NB4 (cell line): Measurements from ENCODE around the gene QRICH1.

Source experiments
- DNase-seq: peaks from one replicate; pipeline ENCODE4 v3.0.0; 2010; ENCODE audit warnings: low read depth
- H3K4me3 ChIP-seq: one replicate; pipeline ENCODE4 v1.5.1; 2011; ENCODE audit warnings: mild to moderate bottlenecking, low read depth, low read length, moderate library complexity
- MYC ChIP-seq: IDR thresholded peaks from 2 replicates; pipeline ENCODE4 v1.6.1; 2011; ENCODE audit warnings: low read depth, low read length
- POLR2A ChIP-seq: IDR thresholded peaks from 2 replicates; pipeline ENCODE4 v1.6.1; 2011; ENCODE audit warnings: mild to moderate bottlenecking; ENCODE audit not compliant: insufficient read length; ENCODE audit errors: extremely low read depth
- TF ChIP-seq, protein P1 (sequence below): IDR thresholded peaks from 2 replicates; pipeline ENCODE4 v1.6.1; 2011; ENCODE audit warnings: low read depth, low read length
- TF ChIP-seq, protein P2 (sequence below): IDR thresholded peaks from one replicate; pipeline ENCODE4 v1.5.1; 2012; ENCODE audit warnings: low read depth, low read length

Gene QRICH1

DNA sequence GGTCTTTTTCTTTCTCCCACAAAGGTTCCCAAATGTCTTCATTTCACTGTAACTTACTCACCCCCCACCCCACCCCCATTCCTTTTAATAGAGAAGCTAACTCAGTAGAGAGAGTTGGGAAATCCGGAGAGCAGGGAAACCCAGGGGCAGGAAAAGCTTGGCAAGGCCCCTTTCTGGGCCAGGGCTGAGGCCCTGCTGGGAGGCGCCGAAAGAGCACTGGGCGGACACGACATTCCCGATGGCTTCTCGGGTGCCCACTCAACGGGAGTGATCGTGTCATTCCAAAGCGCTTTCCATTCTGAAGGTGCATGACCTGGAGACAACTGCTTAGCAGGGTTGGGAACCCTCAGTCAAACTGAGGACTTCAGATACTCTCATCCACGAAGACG, 73.9 kb downstream of the QRICH1 start:
- DNase-seq, result peak; percentile 73
- no peak for TF ChIP-seq MYC
- no peak for TF ChIP-seq POLR2A
- TF ChIP-seq, protein P1, sequence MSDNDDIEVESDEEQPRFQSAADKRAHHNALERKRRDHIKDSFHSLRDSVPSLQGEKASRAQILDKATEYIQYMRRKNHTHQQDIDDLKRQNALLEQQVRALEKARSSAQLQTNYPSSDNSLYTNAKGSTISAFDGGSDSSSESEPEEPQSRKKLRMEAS, result no peak
- TF ChIP-seq, protein P2, sequence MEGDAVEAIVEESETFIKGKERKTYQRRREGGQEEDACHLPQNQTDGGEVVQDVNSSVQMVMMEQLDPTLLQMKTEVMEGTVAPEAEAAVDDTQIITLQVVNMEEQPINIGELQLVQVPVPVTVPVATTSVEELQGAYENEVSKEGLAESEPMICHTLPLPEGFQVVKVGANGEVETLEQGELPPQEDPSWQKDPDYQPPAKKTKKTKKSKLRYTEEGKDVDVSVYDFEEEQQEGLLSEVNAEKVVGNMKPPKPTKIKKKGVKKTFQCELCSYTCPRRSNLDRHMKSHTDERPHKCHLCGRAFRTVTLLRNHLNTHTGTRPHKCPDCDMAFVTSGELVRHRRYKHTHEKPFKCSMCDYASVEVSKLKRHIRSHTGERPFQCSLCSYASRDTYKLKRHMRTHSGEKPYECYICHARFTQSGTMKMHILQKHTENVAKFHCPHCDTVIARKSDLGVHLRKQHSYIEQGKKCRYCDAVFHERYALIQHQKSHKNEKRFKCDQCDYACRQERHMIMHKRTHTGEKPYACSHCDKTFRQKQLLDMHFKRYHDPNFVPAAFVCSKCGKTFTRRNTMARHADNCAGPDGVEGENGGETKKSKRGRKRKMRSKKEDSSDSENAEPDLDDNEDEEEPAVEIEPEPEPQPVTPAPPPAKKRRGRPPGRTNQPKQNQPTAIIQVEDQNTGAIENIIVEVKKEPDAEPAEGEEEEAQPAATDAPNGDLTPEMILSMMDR, result no peak
- peak overlapping the region; percentile 97 for H3K4me3 ChIP-seq

DNA sequence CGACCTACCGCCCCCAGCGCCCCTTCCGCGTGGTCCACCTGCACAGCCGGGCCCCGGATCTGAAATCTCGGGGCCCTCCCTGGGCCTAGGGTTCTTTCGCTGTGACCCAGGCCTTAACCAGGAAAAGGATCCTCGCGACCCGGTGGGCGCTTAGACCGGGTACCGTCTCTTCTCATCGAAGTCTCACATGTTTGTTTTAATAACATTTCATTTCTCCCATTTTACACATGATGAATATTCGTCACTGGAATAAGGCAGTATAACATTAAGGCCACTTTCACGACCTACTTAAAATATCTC, 75.2 kb downstream of the QRICH1 start:
- TF ChIP-seq MYC (no peak), POLR2A (no peak)
- TF ChIP-seq, protein P2, result no peak
- TF ChIP-seq, protein P1, result no peak
- no peak for DNase-seq
- peak overlapping the region; percentile 97 for H3K4me3 ChIP-seq

DNA sequence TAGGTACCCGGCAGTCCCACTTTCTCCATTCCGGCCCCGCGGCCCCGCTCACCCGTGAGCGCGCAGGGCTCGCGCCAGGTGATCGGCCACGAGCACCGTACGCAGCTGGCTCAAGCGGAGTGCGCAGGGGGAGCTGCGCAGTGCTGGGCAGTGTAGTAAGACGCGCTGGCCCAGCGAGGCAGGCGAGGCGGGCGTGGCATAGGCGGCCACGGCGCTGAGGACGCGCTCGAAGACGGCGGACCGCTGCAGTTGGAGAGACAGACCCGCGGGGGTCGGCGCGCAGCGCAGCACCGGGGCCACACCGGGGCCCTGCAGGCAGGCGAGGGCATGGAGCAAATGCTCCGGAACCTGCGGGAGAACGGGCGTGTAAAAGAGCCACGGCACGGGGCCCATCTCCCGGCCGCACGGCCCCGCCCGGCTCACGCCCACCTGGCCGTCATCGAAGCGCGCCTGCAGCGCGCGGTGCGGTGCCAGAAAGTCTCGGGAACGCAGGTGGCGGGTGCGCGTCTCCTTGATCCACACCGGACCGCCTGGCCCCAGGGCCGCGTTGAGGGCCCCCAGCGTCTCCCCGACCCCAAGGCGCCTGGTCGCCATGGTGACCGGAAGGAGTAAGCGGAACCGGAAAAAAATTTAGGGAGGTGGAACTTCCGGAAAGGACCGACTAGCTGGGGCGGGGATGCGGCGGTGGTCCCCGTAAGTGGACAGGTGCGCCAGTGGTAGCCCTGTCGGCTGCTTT, 75.7 kb downstream of the QRICH1 start, which contains the start of gene DALRD3:
Gene DALRD3, minus strand, starts transcription at position 610 of the 736 bp plus-strand sequence. Its CDS starts 16 bp downstream, at position 594.
- peak within 1 kb of the TSS; percentile 97 for H3K4me3 ChIP-seq
- TF ChIP-seq POLR2A (peak; percentile 46), MYC (peak; percentile 39; the same call in 1 of the 2 replicates)
- TF ChIP-seq, protein P2, result no peak
- peak; percentile 84 for DNase-seq

DNA sequence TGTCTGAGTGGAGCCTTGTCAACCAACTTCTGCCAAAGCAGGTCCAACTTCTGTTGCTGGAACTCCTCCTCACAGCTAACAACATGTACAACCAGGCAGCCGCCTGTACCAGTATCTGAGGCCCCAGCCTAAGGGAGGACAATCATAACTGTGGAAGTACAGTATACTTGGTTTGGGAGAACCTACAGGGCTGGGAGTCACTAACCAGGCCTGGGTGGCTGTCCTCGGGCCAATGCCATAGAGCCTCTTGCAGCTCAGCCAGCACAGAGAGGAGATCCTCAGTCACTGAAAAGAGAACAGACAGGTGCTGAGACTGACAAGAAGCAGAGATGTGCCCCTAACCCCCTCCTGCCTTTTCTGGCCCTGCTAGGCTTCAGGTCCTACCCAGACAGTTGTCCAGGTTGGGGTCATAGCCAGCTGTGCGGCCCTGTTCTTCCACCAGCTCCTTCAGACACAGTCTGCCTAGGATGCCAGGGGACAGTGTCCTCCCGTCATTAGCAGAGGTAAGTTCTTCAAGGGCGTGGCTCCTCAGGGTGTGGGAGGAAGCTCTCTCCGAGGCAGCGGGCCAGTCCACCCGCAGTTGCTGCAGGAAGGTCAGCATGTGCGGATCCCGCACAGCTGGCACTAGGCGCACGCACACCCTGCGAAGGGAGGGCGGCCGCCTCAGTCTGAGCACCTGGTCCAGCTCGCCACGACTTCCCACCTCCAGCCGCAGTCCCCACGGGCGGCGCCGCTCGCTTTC, 76.5 kb downstream of the QRICH1 start:
- H3K4me3 ChIP-seq, result peak overlapping the region; percentile 97
- no peak for TF ChIP-seq POLR2A
- TF ChIP-seq, protein P1, result no peak
- no peak for TF ChIP-seq MYC
- TF ChIP-seq, protein P2, result no peak
- DNase-seq, result peak; percentile 57

DNA sequence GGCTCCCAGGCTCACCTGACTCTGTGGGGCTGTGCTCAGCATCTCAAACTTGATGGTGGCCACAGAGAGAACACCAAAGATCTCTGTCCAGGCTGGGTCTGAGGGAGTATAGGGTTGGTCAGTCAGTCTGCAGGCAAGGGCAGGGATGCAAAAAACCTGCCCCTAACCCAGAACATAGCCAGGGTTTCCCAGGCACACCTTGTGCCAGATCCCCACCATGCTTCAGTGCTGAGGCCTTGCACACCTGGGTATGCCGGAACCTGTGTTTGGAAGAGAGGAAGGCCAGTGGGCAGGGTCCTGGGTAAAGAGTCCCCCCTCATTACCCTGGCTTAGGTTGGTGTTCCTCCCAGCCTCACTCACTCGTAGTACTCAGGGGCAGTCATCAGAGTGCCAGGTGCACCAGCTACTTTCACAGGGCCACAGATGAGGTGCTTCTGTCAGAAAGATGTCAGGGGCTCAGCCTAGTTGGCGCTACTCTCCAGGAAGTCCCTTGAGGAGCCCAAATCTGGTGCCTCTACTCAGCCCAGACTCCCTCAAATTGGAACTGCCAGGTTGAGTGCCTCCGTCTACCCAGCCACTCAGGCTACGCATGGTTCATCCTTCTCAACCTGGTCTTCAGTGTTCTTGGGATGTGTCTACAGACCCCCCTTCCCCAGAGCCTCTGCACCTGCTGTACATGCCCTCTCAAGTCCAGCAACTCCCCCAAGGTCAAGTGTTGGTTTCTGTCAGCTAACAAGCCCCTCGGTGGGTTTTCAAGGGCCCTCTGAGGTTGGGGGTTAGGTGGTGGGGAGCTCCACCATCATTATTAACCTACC, 77.2 kb downstream of the QRICH1 start:
- TF ChIP-seq POLR2A, result no peak
- TF ChIP-seq, protein P2, result no peak
- TF ChIP-seq, protein P1, result no peak
- TF ChIP-seq MYC, result no peak
- no peak overlapping the region for H3K4me3 ChIP-seq

More for the DNA sequence above, 77.2 kb downstream of the QRICH1 start:
- no peak for DNase-seq
